ENCODE measurements around the gene HOXD10.

Gene HOXD10

DNA sequence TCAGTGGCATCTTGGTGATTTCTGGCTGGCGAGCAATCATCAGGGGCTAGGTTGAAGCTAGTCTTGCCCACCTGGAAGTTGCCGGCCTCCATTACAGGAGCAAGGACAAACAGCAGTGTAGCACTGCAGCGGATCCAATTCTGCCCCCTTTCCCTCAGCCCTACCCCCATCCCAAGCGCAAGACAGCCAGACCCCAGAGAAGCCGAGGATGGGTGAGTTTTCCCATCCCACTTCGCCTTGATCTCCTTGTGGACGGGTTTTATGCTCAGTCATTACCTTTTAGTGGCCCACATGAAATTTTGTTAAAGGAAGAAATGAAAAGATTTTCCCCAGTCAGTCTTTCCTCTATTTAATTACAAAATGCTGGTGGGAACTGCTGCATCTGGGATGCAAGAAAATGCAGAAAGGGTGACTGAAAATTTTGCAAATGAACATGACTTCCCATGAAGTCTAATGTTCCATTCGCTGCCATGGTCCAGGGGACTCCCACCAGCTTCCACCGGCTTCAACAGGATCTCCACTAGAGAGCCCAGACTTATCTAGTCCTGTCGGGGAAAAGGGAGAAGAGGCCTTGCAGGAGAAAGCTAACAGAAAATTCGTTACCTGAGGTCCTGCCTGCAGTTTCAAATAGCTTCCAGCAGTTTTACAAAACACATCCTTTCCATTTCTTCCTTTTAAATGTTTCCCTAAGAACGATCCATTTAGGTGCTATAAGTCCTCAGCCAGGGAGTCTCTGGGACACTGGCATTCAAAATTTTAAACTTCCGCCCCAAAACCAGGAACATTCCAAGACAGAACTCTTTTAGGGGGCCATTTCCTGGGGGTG lies 4.0 kb downstream of the HOXD10 start:
- in situ Hi-C loops (cut with MboI; ENCODE audit: low sequenced_read_pairs) = loop anchor here (10.0 kb wide), 1 partner anchor 1034 kb away; no protein-coding TSS in a partner anchor

DNA sequence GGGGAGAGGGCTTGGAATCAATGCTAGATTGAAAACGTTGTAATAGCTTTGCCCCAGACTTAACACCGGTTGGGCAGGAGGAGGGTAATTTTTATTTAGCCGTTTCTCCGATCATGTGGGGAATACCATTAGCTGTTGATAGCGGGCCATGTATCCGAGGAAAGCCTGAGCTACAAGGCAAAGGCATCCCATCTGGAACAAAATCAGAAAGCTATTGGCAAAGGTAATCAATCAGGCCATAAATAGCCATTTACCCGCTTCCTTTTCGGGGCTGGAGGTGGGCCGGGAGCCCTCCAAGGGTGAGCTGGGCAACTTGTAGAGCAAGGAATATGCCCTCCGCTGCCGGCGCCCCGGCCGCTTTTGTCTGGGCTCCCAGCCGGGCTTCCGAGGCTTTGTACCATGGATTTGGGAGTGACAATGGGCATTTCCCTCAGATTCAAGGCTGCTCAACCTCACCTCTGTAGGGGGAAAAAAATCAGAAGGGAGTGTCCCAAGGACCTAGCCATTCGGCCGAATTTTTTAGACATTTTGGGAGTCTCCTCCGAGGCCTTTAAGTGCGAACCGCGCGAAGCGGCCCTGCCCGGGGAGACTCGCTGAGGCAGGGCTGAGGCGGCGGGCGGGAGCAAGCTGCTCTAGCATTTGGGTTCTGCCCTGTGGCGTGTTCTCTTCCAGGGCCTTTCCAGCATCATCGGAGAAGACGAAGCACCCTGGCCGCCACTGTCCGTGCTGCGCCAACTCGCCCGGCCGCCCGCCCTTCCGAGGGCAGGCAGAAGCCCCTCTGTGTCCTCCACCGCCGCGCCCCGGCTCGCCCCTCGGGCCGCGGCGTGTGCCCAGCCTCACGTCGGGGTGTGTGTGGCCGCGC lies 4.8 kb downstream of the HOXD10 start:
- in situ Hi-C loops (cut with MboI; ENCODE audit: low sequenced_read_pairs) = loop anchor here (10.0 kb wide), 1 partner anchor 1033 kb away; no protein-coding TSS in a partner anchor

DNA sequence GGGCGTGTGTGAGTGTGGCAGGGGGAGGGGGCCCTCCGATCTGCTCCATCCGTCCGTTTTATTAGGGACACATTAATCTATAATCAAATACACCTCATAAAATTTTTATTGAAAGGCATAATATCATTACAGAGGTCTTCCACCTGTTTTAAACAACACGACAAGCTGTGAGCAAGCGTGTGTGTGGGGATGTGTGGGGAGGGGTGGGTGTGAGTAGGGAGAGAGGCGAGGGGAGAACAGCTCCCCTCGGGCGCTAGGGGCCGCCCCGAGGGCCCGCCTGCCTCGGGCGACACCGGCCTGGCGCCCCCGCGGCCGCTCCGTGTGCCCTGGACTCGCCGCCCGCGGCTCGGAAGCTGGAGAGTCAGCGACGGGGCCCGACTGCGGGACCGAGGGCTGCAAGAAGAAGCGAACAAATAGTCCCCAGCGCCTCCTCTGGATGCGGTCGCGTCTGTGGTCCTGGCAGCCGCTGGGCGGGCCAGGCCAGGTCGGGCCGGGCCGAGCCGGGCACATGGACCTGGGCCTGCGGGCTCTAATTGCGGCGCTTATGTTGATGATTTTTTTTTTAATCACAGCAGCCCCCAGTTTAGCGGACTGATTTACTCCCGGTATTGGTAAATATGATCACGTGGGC lies 5.6 kb downstream of the HOXD10 start:
- in situ Hi-C loops (cut with MboI; ENCODE audit: low sequenced_read_pairs) = loop anchor here (10.0 kb wide), 1 partner anchor 1033 kb away; no protein-coding TSS in a partner anchor

DNA sequence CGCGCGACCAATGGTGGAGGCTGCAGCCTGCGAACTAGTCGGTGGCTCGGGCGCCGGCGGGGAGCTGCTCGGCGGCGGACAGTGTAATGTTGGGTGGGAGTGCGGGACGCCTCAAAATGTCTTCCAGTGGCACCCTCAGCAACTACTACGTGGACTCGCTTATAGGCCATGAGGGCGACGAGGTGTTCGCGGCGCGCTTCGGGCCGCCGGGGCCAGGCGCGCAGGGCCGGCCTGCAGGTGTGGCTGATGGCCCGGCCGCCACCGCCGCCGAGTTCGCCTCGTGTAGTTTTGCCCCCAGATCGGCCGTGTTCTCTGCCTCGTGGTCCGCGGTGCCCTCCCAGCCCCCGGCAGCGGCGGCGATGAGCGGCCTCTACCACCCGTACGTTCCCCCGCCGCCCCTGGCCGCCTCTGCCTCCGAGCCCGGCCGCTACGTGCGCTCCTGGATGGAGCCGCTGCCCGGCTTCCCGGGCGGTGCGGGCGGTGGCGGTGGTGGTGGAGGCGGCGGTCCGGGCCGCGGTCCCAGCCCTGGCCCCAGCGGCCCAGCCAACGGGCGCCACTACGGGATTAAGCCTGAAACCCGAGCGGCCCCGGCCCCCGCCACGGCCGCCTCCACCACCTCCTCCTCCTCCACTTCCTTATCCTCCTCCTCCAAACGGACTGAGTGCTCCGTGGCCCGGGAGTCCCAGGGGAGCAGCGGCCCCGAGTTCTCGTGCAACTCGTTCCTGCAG lies 6.3 kb downstream of the HOXD10 start, which contains the start of gene HOXD9:
Gene HOXD9 (plus strand): TSS at position 37 of the 728 bp plus-strand sequence. CDS start 50 bp downstream, at position 87.
- in situ Hi-C loops (cut with MboI; ENCODE audit: low sequenced_read_pairs) = loop anchor here (10.0 kb wide), 1 partner anchor 1032 kb away; no protein-coding TSS in a partner anchor

DNA sequence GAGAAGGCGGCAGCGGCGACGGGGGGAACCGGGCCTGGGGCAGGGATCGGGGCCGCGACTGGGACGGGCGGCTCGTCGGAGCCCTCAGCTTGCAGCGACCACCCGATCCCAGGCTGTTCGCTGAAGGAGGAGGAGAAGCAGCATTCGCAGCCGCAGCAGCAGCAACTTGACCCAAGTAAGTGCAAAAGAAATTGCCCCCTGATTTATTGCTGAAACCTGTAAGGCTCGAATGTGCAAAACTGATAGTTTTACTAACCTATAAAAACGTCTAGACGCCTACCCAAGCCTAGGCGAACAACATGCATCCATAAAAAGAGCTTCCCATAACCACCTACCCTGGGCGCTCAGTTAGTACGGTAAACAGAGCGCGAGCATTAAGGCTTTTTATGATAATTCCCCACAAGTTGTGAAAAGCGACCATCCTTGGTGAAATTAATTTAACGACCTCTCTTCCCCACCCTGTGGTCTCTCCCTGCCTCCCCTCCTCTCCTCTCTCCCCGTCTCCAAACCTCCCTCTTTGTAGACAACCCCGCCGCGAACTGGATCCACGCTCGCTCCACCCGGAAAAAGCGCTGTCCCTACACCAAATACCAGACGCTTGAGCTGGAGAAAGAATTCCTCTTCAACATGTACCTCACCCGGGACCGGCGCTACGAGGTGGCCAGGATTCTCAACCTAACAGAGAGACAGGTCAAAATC lies 7.0 kb downstream of the HOXD10 start:
- in situ Hi-C loops (cut with MboI; ENCODE audit: low sequenced_read_pairs) = loop anchor here (10.0 kb wide), 1 partner anchor 1031 kb away; no protein-coding TSS in a partner anchor

DNA sequence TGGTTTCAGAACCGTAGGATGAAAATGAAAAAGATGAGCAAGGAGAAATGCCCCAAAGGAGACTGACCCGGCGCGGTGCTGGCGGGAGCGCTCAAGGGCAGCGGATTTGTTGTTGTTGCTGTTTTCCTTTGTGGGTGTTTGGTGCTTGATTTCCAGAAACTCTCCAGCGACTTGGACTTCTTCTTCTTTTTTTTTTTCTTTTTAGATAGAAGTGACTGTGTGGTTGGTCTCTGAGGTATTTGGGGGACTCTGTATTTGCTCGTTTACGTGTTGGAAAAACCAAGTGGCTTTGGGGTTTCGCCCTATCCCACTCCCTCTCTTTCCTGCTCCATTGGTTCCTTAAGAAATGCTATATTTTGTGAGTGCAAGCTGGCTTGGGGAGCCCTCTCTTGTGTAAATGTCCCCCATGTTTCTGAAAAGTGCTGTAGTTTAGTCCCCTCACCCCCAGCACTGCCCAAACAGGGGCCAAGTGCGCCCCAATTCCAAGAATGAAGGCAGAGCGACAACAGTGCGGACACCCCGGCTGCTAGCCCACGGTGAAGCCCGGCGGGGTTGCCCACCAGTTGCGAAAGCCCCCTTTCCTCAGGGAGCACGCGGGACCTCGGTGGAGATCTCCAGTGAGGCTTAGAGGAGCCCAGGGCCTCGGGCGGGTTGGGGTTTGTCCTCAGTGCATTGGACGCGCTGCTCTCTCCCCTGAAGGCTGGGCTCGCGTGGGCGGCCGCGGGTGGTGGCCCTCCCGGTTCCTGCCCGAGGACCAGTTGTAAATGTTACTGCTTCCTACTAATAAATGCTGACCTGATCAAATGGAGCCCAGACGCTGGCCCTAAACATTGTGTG lies 7.8 kb downstream of the HOXD10 start:
- in situ Hi-C loops (cut with MboI; ENCODE audit: low sequenced_read_pairs) = loop anchor here (10.0 kb wide), 1 partner anchor 1030 kb away; no protein-coding TSS in a partner anchor

DNA sequence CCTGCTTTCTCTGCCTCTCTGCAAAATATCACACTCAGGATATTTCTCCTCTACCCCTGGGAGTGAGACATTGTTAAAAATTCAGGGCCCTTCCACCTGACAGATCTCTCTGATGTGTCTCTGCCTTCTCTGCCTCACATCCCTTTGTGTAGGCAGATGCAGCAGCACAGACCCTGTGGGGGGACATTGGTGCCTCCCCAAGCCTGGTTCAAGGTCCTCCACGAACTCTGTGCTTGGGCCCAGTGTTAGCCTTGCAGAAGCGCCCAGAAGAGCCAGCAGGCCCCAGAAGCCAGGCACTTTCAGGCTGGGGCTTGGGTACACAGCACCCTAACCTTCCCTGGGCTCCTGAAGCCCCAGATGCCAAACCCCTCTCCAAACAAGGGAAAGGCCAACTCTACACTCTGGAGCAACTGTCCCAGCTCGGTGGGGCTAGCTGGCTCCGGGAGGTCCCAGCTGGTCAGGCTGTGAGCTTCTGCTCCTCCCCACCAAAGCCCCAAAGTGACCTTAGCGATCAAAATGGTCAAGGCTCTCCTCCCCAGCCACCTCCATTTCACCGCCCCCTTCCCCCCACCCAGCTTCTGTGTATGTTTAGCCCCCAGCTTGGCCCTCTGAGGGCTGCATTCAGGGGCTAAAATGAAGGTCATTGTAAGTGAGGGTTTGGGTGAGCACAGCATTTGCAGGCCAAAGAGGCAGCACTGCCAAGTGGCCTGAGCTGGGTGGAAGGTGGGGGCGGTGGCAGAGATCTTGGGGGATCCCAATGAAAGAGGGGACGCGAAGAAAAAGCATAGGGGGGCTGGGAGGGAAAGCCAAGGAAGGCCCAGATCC lies 8.6 kb downstream of the HOXD10 start:
- in situ Hi-C loops (cut with MboI; ENCODE audit: low sequenced_read_pairs) = loop anchor here (10.0 to 25.0 kb wide), 4 partner anchors 337 to 1187 kb away; no protein-coding TSS in a partner anchor

DNA sequence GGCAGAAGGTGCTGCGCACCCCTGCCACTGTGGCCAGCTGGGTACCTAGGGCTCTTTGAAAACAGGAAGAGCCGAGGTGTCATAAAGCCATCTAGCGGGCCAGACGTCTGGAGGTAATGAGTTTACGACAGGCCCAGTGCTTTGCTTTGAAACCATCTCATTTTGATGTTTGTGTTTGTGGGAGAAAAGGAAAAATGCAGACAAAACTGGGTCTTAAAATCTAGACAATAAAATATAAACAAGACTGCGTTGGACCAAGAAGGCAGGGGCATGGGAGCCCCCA lies 9.1 kb downstream of the HOXD10 start:
- in situ Hi-C loops (cut with MboI; ENCODE audit: low sequenced_read_pairs) = loop anchor here (10.0 to 25.0 kb wide), 4 partner anchors 337 to 1187 kb away; no protein-coding TSS in a partner anchor

DNA sequence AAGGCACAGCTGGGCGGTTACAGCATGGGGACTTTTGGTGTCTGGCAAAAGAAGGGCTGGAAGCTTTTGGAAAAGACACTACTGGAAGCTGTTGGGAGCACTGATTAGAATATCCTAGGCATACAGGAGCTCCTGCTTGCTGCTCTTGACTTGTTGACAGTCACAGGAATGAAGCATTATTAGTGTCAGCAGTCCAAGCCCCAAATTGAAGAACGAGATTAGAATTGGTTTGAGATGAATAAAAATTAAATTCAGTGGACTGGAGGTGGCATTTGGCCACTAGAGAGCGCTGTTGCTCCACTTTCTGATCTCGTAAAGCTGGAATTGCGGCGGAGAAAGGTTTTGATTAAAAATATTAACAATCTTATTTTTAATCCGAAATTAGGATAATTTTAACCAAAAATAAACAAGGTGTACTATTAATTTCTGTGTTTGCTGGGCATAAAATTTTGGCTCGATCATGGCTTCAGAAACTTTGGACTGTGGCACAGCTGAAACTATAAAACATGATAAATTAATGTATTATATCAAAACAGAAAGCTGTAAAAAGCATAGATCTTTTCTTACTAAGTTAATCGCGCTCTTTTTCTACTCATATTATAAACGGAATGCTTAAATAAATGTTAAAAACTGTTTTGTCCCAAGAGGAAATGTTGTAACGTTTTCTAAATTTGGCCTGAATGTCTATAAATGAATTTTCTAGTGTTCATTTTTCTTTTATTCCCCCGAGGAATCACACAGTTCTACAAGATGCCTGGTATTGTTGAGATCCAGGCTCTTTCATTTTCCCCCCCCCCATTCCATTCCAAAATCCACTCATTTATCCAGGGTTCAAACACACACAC lies 10.6 kb downstream of the HOXD10 start:
- in situ Hi-C loops (cut with MboI; ENCODE audit: low sequenced_read_pairs) = loop anchor here (10.0 to 25.0 kb wide), 4 partner anchors 335 to 1185 kb away; no protein-coding TSS in a partner anchor

DNA sequence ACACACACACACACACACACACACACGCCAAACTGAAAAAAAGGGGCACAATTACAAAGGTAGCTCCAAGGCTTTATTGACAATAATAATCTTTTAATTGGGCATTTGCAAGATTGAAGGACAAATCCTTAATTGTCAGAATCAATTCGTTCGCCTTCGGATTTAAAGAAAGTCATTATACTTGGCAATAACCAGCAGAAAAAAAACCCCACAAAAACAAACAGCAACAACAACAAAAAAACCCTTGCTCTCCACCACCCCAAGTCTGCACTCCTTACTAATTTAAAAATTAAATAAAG lies 11.1 kb downstream of the HOXD10 start:
- in situ Hi-C loops (cut with MboI; ENCODE audit: low sequenced_read_pairs) = loop anchor here (10.0 to 25.0 kb wide), 4 partner anchors 335 to 1185 kb away; no protein-coding TSS in a partner anchor

DNA sequence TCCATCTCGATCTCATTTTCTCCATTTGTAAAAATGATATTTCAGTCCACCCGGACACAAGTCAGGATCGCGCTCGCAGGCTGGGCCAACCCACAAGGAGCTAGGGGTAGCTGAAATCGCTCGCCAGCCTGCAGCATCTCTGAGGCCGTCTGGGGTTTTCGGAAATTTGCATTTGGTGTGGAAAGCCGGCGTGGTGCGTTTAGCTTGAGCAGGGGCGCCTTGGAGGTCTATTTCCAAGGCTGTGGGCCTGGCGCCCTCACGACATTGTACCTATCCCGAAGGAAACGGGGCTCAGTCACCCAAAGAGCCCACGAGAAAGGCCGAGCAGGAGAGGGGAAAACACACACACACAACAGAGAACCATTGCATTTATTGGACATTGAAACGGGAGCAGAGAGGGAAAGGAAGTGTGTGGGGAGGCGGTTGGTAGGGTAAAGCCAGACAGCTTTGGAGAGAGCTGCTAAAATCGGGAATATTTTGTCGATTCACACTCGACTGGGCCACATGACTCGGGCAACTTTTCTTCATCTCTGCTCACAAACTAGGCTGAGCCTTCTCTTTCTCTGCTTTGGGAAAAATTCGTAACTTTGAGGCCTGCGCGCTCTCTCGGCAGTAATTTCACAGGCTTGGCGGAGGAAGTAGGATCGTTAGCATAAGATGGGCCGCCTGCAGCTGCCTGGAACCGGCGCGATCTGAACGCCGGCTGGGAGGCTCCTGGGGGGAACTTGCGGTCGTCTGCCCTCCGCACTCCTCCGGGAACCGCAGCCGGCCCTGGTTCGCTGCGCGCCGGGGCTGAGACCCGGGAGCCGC lies 11.8 kb downstream of the HOXD10 start:
- in situ Hi-C loops (cut with MboI; ENCODE audit: low sequenced_read_pairs) = loop anchor here (10.0 to 25.0 kb wide), 4 partner anchors 334 to 1184 kb away; no protein-coding TSS in a partner anchor

DNA sequence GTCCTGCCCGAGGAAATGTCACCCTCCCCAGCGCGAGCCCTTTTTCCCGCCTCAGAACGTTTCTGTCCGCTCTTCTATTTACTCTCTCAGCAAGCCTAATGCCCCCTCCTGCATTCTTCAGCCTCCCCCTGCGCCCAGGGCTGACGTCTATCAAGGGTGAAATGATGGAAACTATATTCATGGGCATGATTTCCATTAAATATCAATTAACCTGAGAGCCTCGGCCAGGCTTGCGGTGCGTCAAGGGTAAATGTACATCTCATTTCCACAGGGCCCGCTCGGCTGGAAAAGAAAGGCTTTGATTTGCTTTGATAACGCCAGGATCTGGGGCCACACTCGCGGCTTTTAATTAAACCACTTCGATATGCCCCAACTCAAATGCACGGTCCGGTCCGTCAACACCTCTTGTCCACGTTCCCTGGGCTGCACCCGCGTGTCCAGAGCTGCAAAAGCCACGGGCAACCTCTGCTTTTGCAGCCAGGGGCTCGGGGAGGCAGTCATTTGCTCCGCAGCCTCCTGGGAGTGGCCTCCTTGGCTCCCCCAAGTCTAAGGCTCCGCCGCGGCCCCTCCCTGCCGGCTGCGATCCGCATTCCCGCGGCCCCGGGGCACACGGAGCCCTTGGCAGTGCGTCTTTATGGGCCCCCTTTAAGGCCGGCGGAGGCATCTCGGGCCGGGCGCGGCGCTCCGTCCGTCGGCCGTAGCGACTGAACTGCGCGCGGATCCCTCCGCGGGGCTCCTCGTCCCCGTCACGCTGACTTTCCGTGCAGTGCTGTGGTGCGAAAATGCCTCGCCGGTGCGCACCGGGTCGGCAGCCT lies 12.6 kb downstream of the HOXD10 start, which contains the start of gene HOXD8:
Gene HOXD8 (plus strand): TSS at position 724 of the 815 bp plus-strand sequence. CDS start 662 bp downstream, outside the sequence.
- in situ Hi-C loops (cut with MboI; ENCODE audit: low sequenced_read_pairs) = loop anchor here (10.0 to 25.0 kb wide), 4 partner anchors 333 to 1183 kb away; no protein-coding TSS in a partner anchor

DNA sequence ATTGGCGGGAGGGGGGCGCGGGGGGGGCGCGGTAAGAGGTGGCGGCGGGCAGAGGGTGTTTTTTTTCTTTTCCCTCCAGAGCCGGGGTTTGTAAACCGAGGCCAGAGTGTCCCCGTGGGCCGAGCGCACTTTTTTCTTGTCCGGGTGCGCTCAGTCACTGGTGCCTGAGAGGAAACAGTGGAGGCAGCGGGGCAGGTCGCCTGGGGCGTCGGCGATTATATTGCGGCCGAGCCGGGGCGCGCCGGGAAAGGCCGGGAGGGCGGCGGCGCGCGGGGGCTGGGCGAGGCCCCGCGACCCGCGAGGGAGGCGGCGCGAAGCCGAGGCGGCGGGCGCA lies 13.2 kb downstream of the HOXD10 start:
- in situ Hi-C loops (cut with MboI; ENCODE audit: low sequenced_read_pairs) = loop anchor here (10.0 to 25.0 kb wide), 4 partner anchors 333 to 1183 kb away; no protein-coding TSS in a partner anchor

DNA sequence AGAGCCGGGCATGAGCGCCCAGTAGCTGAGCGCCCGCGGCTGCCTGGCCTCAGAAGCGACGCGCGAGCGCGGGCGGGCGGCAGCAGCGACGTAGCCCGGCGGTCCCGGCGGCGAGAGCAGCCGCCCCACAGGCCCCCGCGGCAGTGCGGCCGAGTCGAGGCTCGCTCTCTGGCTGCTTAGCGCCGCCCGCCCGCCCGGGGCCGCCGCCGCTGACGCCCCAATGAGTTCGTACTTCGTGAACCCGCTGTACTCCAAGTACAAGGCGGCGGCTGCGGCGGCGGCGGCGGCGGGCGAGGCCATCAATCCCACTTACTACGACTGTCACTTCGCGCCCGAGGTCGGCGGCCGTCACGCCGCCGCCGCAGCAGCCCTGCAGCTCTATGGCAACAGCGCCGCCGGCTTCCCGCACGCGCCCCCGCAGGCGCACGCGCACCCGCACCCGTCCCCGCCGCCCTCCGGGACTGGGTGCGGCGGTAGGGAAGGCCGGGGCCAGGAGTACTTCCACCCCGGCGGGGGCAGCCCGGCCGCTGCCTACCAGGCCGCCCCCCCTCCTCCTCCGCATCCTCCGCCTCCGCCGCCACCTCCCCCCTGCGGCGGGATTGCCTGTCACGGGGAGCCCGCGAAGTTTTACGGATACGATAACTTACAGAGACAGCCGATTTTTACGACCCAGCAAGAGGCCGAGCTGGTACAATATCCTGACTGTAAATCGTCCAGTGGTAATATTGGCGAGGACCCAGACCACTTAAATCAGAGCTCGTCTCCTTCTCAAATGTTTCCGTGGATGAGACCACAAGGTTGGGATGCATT lies 13.8 kb downstream of the HOXD10 start:
- in situ Hi-C loops (cut with MboI; ENCODE audit: low sequenced_read_pairs) = loop anchor here (25.0 kb wide), 3 partner anchors 332 to 1182 kb away; no protein-coding TSS in a partner anchor

All from HL-60/S4 (cell line).